ENCODE measurements around the gene SPIB. TPM values are rescaled to one million over a fixed set of nuclear protein-coding genes. Genes with fewer than 3 reads are reported as not detected.

Gene SPIB
- total and polyA plus RNA-seq, 2 experiments from 2014 or later = 12.6 to 17.5 TPM

DNA sequence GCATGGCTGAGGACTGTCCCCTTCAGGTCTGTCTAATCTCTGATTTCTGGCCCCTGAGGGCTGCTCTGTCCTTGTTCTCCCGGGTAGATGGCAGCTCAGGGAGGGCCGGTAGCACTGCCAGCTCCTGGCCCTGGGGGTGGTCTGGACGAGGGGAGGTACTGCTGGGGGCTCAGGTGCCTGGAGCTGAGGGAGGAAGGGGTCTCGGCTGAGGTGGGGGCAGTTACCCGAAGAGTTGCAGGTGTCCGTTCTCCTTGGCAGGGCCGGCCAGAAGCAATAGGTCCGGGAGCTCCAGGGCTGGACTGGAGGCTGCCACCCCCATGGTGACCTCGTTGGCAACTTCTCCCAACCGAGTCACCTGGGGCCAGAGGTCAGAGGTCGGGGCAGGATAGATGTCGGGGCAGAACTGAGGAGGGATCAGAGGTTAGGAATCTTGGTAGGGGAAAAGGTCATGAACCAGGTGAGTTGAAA, 56.4 kb downstream of the SPIB start:
- Mint-ChIP-seq H3K4me1 (no peaks in the 10 kb centered on the region; the same call in 2 of the 3 replicates), H3K27me3 (ENCODE audit: insufficient read depth, low read depth, poor library complexity) (peaks cover 12% of the 10 kb centered on the region), H3K9me3 (peaks cover 90% of the 10 kb centered on the region), H3K36me3 (ENCODE audit: low read depth) (peaks cover 40% of the 10 kb centered on the region), H3K4me3 (no peak overlapping the region), H3K27ac (no peak overlapping the region)
- no peak overlapping the region for H3K4me2 ChIP-seq
- H3K36me3 ChIP-seq (ENCODE audit: insufficient read depth) = peaks cover 3% of the 10 kb centered on the region; the same call in 1 of the 2 replicates
- H3K27ac ChIP-seq (ENCODE audit: low read depth) = no peak overlapping the region
- H3K4me1 ChIP-seq (ENCODE audit: insufficient read depth) = peaks cover 10% of the 10 kb centered on the region; the same call in 1 of the 2 replicates
- peaks cover 25% of the 10 kb centered on the region for H3K79me2 ChIP-seq (replicated peaks; ENCODE audit: insufficient read depth)
- ATAC-seq (no peak), DNase-seq (ENCODE audit: low spot score) (no peak)
- H3F3A ChIP-seq (replicated peaks; ENCODE audit: low read depth) = peaks cover 10% of the 10 kb centered on the region
- H3K27me3 ChIP-seq (ENCODE audit: insufficient read depth) = no peaks in the 10 kb centered on the region
- H3K9me2 ChIP-seq (ENCODE audit: insufficient read depth) = no peaks in the 10 kb centered on the region
- no peak overlapping the region for H3K4me3 ChIP-seq
- H4K20me1 ChIP-seq (replicated peaks; ENCODE audit: insufficient read depth) = no peaks in the 10 kb centered on the region; the same call in 1 of the 2 replicates
- TF ChIP-seq JUNB (IDR thresholded peaks at IDR 0.05; ENCODE audit: unreplicated experiment) = no peak
- no peak for TF ChIP-seq EZH2phosphoT487 (IDR thresholded peaks at IDR 0.05; ENCODE audit: unreplicated experiment)
- TF ChIP-seq STAT1 (IDR thresholded peaks at IDR 0.05; ENCODE audit: unreplicated experiment) = no peak
- TF ChIP-seq ZNF114 (CRISPR knock-in tag; IDR thresholded peaks at IDR 0.05) = no peak
- TF ChIP-seq EZH2 (IDR thresholded peaks at IDR 0.05; ENCODE audit: low read depth, unreplicated experiment) = no peak
- TF ChIP-seq, protein P1, sequence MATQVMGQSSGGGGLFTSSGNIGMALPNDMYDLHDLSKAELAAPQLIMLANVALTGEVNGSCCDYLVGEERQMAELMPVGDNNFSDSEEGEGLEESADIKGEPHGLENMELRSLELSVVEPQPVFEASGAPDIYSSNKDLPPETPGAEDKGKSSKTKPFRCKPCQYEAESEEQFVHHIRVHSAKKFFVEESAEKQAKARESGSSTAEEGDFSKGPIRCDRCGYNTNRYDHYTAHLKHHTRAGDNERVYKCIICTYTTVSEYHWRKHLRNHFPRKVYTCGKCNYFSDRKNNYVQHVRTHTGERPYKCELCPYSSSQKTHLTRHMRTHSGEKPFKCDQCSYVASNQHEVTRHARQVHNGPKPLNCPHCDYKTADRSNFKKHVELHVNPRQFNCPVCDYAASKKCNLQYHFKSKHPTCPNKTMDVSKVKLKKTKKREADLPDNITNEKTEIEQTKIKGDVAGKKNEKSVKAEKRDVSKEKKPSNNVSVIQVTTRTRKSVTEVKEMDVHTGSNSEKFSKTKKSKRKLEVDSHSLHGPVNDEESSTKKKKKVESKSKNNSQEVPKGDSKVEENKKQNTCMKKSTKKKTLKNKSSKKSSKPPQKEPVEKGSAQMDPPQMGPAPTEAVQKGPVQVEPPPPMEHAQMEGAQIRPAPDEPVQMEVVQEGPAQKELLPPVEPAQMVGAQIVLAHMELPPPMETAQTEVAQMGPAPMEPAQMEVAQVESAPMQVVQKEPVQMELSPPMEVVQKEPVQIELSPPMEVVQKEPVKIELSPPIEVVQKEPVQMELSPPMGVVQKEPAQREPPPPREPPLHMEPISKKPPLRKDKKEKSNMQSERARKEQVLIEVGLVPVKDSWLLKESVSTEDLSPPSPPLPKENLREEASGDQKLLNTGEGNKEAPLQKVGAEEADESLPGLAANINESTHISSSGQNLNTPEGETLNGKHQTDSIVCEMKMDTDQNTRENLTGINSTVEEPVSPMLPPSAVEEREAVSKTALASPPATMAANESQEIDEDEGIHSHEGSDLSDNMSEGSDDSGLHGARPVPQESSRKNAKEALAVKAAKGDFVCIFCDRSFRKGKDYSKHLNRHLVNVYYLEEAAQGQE (IDR thresholded peaks at IDR 0.05; ENCODE audit: unreplicated experiment) = no peak
- no peak for TF ChIP-seq CREB1 (CRISPR knock-in tag; IDR thresholded peaks at IDR 0.05; ENCODE audit: low read depth)
- TF ChIP-seq, protein P2, sequence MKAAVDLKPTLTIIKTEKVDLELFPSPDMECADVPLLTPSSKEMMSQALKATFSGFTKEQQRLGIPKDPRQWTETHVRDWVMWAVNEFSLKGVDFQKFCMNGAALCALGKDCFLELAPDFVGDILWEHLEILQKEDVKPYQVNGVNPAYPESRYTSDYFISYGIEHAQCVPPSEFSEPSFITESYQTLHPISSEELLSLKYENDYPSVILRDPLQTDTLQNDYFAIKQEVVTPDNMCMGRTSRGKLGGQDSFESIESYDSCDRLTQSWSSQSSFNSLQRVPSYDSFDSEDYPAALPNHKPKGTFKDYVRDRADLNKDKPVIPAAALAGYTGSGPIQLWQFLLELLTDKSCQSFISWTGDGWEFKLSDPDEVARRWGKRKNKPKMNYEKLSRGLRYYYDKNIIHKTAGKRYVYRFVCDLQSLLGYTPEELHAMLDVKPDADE (IDR thresholded peaks at IDR 0.05) = no peak
- TF ChIP-seq, protein P3, sequence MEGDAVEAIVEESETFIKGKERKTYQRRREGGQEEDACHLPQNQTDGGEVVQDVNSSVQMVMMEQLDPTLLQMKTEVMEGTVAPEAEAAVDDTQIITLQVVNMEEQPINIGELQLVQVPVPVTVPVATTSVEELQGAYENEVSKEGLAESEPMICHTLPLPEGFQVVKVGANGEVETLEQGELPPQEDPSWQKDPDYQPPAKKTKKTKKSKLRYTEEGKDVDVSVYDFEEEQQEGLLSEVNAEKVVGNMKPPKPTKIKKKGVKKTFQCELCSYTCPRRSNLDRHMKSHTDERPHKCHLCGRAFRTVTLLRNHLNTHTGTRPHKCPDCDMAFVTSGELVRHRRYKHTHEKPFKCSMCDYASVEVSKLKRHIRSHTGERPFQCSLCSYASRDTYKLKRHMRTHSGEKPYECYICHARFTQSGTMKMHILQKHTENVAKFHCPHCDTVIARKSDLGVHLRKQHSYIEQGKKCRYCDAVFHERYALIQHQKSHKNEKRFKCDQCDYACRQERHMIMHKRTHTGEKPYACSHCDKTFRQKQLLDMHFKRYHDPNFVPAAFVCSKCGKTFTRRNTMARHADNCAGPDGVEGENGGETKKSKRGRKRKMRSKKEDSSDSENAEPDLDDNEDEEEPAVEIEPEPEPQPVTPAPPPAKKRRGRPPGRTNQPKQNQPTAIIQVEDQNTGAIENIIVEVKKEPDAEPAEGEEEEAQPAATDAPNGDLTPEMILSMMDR (conservative IDR thresholded peaks at IDR 0.05; ENCODE audit: low read depth in 2 of 2) = no peak
- TF ChIP-seq NANOG (IDR thresholded peaks at IDR 0.05; ENCODE audit: borderline replicate concordance) = no peak
- no peak for TF ChIP-seq ZNF331 (CRISPR knock-in tag; IDR thresholded peaks at IDR 0.05; ENCODE audit: low read depth)
- TF ChIP-seq POLR2AphosphoS5 (IDR thresholded peaks at IDR 0.05; ENCODE audit: low read depth) = no peak
- TF ChIP-seq, protein P4, sequence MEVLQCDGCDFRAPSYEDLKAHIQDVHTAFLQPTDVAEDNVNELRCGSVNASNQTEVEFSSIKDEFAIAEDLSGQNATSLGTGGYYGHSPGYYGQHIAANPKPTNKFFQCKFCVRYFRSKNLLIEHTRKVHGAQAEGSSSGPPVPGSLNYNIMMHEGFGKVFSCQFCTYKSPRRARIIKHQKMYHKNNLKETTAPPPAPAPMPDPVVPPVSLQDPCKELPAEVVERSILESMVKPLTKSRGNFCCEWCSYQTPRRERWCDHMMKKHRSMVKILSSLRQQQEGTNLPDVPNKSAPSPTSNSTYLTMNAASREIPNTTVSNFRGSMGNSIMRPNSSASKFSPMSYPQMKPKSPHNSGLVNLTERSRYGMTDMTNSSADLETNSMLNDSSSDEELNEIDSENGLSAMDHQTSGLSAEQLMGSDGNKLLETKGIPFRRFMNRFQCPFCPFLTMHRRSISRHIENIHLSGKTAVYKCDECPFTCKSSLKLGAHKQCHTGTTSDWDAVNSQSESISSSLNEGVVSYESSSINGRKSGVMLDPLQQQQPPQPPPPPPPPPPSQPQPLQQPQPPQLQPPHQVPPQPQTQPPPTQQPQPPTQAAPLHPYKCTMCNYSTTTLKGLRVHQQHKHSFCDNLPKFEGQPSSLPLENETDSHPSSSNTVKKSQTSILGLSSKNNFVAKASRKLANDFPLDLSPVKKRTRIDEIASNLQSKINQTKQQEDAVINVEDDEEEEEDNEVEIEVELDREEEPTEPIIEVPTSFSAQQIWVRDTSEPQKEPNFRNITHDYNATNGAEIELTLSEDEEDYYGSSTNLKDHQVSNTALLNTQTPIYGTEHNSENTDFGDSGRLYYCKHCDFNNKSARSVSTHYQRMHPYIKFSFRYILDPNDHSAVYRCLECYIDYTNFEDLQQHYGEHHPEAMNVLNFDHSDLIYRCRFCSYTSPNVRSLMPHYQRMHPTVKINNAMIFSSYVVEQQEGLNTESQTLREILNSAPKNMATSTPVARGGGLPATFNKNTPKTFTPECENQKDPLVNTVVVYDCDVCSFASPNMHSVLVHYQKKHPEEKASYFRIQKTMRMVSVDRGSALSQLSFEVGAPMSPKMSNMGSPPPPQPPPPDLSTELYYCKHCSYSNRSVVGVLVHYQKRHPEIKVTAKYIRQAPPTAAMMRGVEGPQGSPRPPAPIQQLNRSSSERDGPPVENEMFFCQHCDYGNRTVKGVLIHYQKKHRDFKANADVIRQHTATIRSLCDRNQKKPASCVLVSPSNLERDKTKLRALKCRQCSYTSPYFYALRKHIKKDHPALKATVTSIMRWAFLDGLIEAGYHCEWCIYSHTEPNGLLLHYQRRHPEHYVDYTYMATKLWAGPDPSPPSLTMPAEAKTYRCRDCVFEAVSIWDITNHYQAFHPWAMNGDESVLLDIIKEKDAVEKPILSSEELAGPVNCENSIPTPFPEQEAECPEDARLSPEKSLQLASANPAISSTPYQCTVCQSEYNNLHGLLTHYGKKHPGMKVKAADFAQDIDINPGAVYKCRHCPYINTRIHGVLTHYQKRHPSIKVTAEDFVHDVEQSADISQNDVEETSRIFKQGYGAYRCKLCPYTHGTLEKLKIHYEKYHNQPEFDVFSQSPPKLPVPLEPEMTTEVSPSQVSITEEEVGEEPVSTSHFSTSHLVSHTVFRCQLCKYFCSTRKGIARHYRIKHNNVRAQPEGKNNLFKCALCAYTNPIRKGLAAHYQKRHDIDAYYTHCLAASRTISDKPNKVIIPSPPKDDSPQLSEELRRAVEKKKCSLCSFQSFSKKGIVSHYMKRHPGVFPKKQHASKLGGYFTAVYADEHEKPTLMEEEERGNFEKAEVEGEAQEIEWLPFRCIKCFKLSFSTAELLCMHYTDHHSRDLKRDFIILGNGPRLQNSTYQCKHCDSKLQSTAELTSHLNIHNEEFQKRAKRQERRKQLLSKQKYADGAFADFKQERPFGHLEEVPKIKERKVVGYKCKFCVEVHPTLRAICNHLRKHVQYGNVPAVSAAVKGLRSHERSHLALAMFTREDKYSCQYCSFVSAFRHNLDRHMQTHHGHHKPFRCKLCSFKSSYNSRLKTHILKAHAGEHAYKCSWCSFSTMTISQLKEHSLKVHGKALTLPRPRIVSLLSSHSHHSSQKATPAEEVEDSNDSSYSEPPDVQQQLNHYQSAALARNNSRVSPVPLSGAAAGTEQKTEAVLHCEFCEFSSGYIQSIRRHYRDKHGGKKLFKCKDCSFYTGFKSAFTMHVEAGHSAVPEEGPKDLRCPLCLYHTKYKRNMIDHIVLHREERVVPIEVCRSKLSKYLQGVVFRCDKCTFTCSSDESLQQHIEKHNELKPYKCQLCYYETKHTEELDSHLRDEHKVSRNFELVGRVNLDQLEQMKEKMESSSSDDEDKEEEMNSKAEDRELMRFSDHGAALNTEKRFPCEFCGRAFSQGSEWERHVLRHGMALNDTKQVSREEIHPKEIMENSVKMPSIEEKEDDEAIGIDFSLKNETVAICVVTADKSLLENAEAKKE (CRISPR knock-in tag; IDR thresholded peaks at IDR 0.05) = no peak
- H2AFZ ChIP-seq = no peak overlapping the region
